ENCODE measurements around the gene ZC3H8. TPM values are rescaled to one million over a fixed set of nuclear protein-coding genes. Genes with fewer than 3 reads are reported as not detected.
A peak's percentile ranks its signal among the peaks of the same experiment; 100 is the strongest.

The ZC3H8 gene
- total RNA-seq, 3 donors from 2014 or later (not counting 1 experiment from before 2014, with no cell fraction given) = 9.3 to 20.3 (median 16.0) TPM

GRCh38 chr2:112166806-112167499, 87.9 kb downstream of the ZC3H8 start:
- no peaks in the 10 kb centered on the region for H3K36me3 Mint-ChIP-seq
- Histone ChIP-seq H3K27ac (ENCODE audit: low read length) (no peak overlapping the region), H3K27me3 (ENCODE audit: control insufficient read depth, insufficient read depth, low read length) (no peaks in the 10 kb centered on the region), H3K9me3 (ENCODE audit: control insufficient read depth, insufficient read depth, low read length) (no peaks in the 10 kb centered on the region), H3K36me3 (ENCODE audit: control insufficient read depth, insufficient read depth, low read length) (no peaks in the 10 kb centered on the region), H3K4me1 (ENCODE audit: control insufficient read depth, insufficient read depth, low read length) (peaks cover 15% of the 10 kb centered on the region), H3K4me3 (ENCODE audit: low read length) (no peak overlapping the region)
- H3K4me1 Mint-ChIP-seq = peaks cover 25 to 37% of the 10 kb centered on the region in 2 donors
- no peak overlapping the region for H3K4me3 Mint-ChIP-seq
- no peak for ATAC-seq
- intact Hi-C loops (cut with micrococcal nuclease) = no loop called here
- H3K9me3 Mint-ChIP-seq = no peaks in the 10 kb centered on the region
- H3K27ac Mint-ChIP-seq = no peak overlapping the region
- TF ChIP-seq CTCF (IDR thresholded peaks at IDR 0.05) = no peak
- peaks cover 12 to 15% of the 10 kb centered on the region in 2 donors for H3K27me3 Mint-ChIP-seq (ENCODE audit: low read depth in 2 of 2)
- WGBS (ENCODE audit: insufficient coverage) = 78% methylated on average over 13 of the region's 14 CpGs
- peak in 1 of 2 donors; percentile 49 for DNase-seq

GRCh38 chr2:112165296-112165695, 89.5 kb downstream of the ZC3H8 start:
- H3K4me3 Mint-ChIP-seq = no peak overlapping the region
- peaks cover 25 to 40% of the 10 kb centered on the region in 2 donors for H3K4me1 Mint-ChIP-seq
- Histone ChIP-seq H3K9me3 (ENCODE audit: control insufficient read depth, insufficient read depth, low read length) (no peaks in the 10 kb centered on the region), H3K36me3 (ENCODE audit: control insufficient read depth, insufficient read depth, low read length) (no peaks in the 10 kb centered on the region), H3K27me3 (ENCODE audit: control insufficient read depth, insufficient read depth, low read length) (no peaks in the 10 kb centered on the region), H3K27ac (ENCODE audit: low read length) (no peak overlapping the region), H3K4me1 (ENCODE audit: control insufficient read depth, insufficient read depth, low read length) (peaks cover 15% of the 10 kb centered on the region), H3K4me3 (ENCODE audit: low read length) (no peak overlapping the region)
- 96% methylated on average over 4 of the region's 4 CpGs for WGBS (ENCODE audit: insufficient coverage)
- H3K27me3 Mint-ChIP-seq (ENCODE audit: low read depth in 2 of 2) = peaks cover 8 to 10% of the 10 kb centered on the region in 2 donors
- H3K27ac Mint-ChIP-seq = no peak overlapping the region
- ATAC-seq (no peak), DNase-seq (no peak)
- H3K9me3 Mint-ChIP-seq = no peaks in the 10 kb centered on the region
- intact Hi-C loops (cut with micrococcal nuclease) = no loop called here
- H3K36me3 Mint-ChIP-seq = no peaks in the 10 kb centered on the region
- no peak for TF ChIP-seq CTCF (IDR thresholded peaks at IDR 0.05)

- Histone ChIP-seq H3K9me3 (ENCODE audit: control insufficient read depth, insufficient read depth, low read length) (no peaks in the 10 kb centered on the region), H3K4me3 (ENCODE audit: low read length) (no peak overlapping the region), H3K27me3 (ENCODE audit: control insufficient read depth, insufficient read depth, low read length) (no peaks in the 10 kb centered on the region), H3K36me3 (ENCODE audit: control insufficient read depth, insufficient read depth, low read length) (no peaks in the 10 kb centered on the region), H3K4me1 (ENCODE audit: control insufficient read depth, insufficient read depth, low read length) (peaks cover 15% of the 10 kb centered on the region), H3K27ac (ENCODE audit: low read length) (no peak overlapping the region)
- Mint-ChIP-seq H3K27ac (no peak overlapping the region), H3K9me3 (no peaks in the 10 kb centered on the region), H3K4me3 (no peak overlapping the region), H3K4me1 (peaks cover 24 to 41% of the 10 kb centered on the region in 2 donors), H3K27me3 (ENCODE audit: low read depth in 2 of 2) (peaks cover 6 to 10% of the 10 kb centered on the region in 2 donors), H3K36me3 (no peaks in the 10 kb centered on the region)
- TF ChIP-seq CTCF (IDR thresholded peaks at IDR 0.05) = no peak
- intact Hi-C loops (cut with micrococcal nuclease) = no loop called here
- WGBS (ENCODE audit: insufficient coverage) = 93% methylated on average over 11 of the region's 11 CpGs
- DNase-seq (no peak), ATAC-seq (no peak)
Measured at GRCh38 chr2:112164876-112165275, 90.0 kb downstream of the ZC3H8 start.

GRCh38 chr2:112163541-112163981, 91.3 kb downstream of the ZC3H8 start:
- Histone ChIP-seq H3K36me3 (ENCODE audit: control insufficient read depth, insufficient read depth, low read length) (no peaks in the 10 kb centered on the region), H3K9me3 (ENCODE audit: control insufficient read depth, insufficient read depth, low read length) (no peaks in the 10 kb centered on the region), H3K4me1 (ENCODE audit: control insufficient read depth, insufficient read depth, low read length) (peaks cover 8% of the 10 kb centered on the region), H3K4me3 (ENCODE audit: low read length) (no peak overlapping the region), H3K27me3 (ENCODE audit: control insufficient read depth, insufficient read depth, low read length) (no peaks in the 10 kb centered on the region), H3K27ac (ENCODE audit: low read length) (no peak overlapping the region)
- TF ChIP-seq CTCF (IDR thresholded peaks at IDR 0.05) = no peak
- Mint-ChIP-seq H3K4me1 (peaks cover 11 to 28% of the 10 kb centered on the region in 2 donors), H3K27ac (peak overlapping the region in 1 of 2 donors; percentile 29), H3K4me3 (no peak overlapping the region), H3K9me3 (no peaks in the 10 kb centered on the region), H3K36me3 (no peaks in the 10 kb centered on the region), H3K27me3 (ENCODE audit: low read depth in 2 of 2) (peaks cover 0 to 7% of the 10 kb centered on the region in 2 donors)
- no peak for DNase-seq
- WGBS (ENCODE audit: insufficient coverage) = 82% methylated on average over 9 of the region's 9 CpGs
- ATAC-seq = no peak
- intact Hi-C loops (cut with micrococcal nuclease) = no loop called here
